ENCODE measurements around the gene SNCG. TPM values are rescaled to one million over a fixed set of nuclear protein-coding genes. Genes with fewer than 3 reads are reported as not detected.
A peak's percentile ranks its signal among the peaks of the same experiment; 100 is the strongest.
"Not testable (repeated sequence)": the region's sequence is repeated elsewhere in the genome, so short reads cannot be mapped to it uniquely, and the experiment has no call there.

Gene SNCG
- total and polyA plus RNA-seq, 2 donors, result 69.2 to 197 TPM

GRCh38 chr10:86969421-86970041 lies 11.1 kb downstream of the SNCG start:
- Histone ChIP-seq H3K36me3 (ENCODE audit: insufficient read depth) (no peaks in the 10 kb centered on the region), H3K4me3 (ENCODE audit: low read depth, low read length) (peak overlapping the region; percentile 59), H3K4me1 (ENCODE audit: insufficient read depth) (no peaks in the 10 kb centered on the region), H3K27ac (ENCODE audit: low read depth) (peak overlapping the region; percentile 96)
- 38% methylated on average over 8 of the region's 8 CpGs for WGBS
- DNase-seq (ENCODE audit: extremely low spot score), result no peak

GRCh38 chr10:86970162-86970981 lies 12.0 kb downstream of the SNCG start:
- WGBS, result 14% methylated on average over 30 of the region's 30 CpGs
- H3K4me1 ChIP-seq (ENCODE audit: insufficient read depth), result no peaks in the 10 kb centered on the region
- peak overlapping the region; percentile 59 for H3K4me3 ChIP-seq (ENCODE audit: low read depth, low read length)
- H3K36me3 ChIP-seq (ENCODE audit: insufficient read depth), result no peaks in the 10 kb centered on the region
- DNase-seq (ENCODE audit: extremely low spot score), result no peak
- peak overlapping the region; percentile 96 for H3K27ac ChIP-seq (ENCODE audit: low read depth)

- Histone ChIP-seq H3K27ac (ENCODE audit: low read depth) (peak overlapping the region; percentile 96), H3K4me1 (ENCODE audit: insufficient read depth) (no peaks in the 10 kb centered on the region), H3K36me3 (ENCODE audit: insufficient read depth) (no peaks in the 10 kb centered on the region), H3K4me3 (ENCODE audit: low read depth, low read length) (peak overlapping the region; percentile 59)
- no peak for DNase-seq (ENCODE audit: extremely low spot score)
- 0% methylated on average over 20 of the region's 20 CpGs for WGBS
Observed at GRCh38 chr10:86970982-86971231, 12.5 kb downstream of the SNCG start.

- no peak for DNase-seq (ENCODE audit: extremely low spot score)
Observed at GRCh38 chr10:86971232-86971991, 13.0 kb downstream of the SNCG start.

GRCh38 chr10:86972613-86973380 lies 14.4 kb downstream of the SNCG start:
- WGBS, result 93% methylated on average over 11 of the region's 11 CpGs
- Histone ChIP-seq H3K4me1 (ENCODE audit: insufficient read depth) (no peaks in the 10 kb centered on the region), H3K4me3 (ENCODE audit: low read depth, low read length) (no peak overlapping the region), H3K36me3 (ENCODE audit: insufficient read depth) (no peaks in the 10 kb centered on the region), H3K27ac (ENCODE audit: low read depth) (no peak overlapping the region)
- DNase-seq (ENCODE audit: extremely low spot score), result no peak

More at GRCh38 chr10:86971232-86971991, 13.0 kb downstream of the SNCG start:
- Histone ChIP-seq H3K36me3 (ENCODE audit: insufficient read depth) (no peaks in the 10 kb centered on the region), H3K4me3 (ENCODE audit: low read depth, low read length) (peak overlapping the region; percentile 59), H3K27ac (ENCODE audit: low read depth) (peak overlapping the region; percentile 81), H3K4me1 (ENCODE audit: insufficient read depth) (no peaks in the 10 kb centered on the region)
- WGBS, result 9% methylated on average over 66 of the region's 66 CpGs

GRCh38 chr10:86974484-86974883 lies 16.1 kb downstream of the SNCG start:
- Histone ChIP-seq H3K4me1 (ENCODE audit: insufficient read depth) (no peaks in the 10 kb centered on the region), H3K36me3 (ENCODE audit: insufficient read depth) (no peaks in the 10 kb centered on the region), H3K4me3 (ENCODE audit: low read depth, low read length) (no peak overlapping the region), H3K27ac (ENCODE audit: low read depth) (peak overlapping the region; percentile 3)
- DNase-seq (ENCODE audit: extremely low spot score), result no peak
- 75% methylated on average over 7 of the region's 7 CpGs for WGBS

- no peak overlapping the region for H3K4me3 ChIP-seq (ENCODE audit: low read depth, low read length)
- DNase-seq (ENCODE audit: extremely low spot score), result no peak
- H3K27ac ChIP-seq (ENCODE audit: low read depth), result no peak overlapping the region
- H3K36me3 ChIP-seq (ENCODE audit: insufficient read depth), result no peaks in the 10 kb centered on the region
- H3K4me1 ChIP-seq (ENCODE audit: insufficient read depth), result no peaks in the 10 kb centered on the region
- WGBS, result 89% methylated on average over 5 of the region's 5 CpGs
Observed at GRCh38 chr10:86976362-86977056, 18.1 kb downstream of the SNCG start.

- WGBS, result 84% methylated on average over 3 of the region's 3 CpGs
- not testable (repeated sequence) for DNase-seq (ENCODE audit: extremely low spot score)
Observed at GRCh38 chr10:86978457-86978856, 20.1 kb downstream of the SNCG start.

GRCh38 chr10:86979296-86979818 lies 21.0 kb downstream of the SNCG start:
- no peaks in the 10 kb centered on the region for H3K36me3 ChIP-seq (ENCODE audit: insufficient read depth)
- WGBS, result 93% methylated on average over 4 of the region's 4 CpGs
- no peaks in the 10 kb centered on the region for H3K4me1 ChIP-seq (ENCODE audit: insufficient read depth)
- no peak for DNase-seq (ENCODE audit: extremely low spot score)
- no peak overlapping the region for H3K4me3 ChIP-seq (ENCODE audit: low read depth, low read length)
- no peak overlapping the region for H3K27ac ChIP-seq (ENCODE audit: low read depth)

More at GRCh38 chr10:86978457-86978856, 20.1 kb downstream of the SNCG start:
- not testable (repeated sequence) for H3K4me3 ChIP-seq (ENCODE audit: low read depth, low read length); H3K4me1 ChIP-seq (ENCODE audit: insufficient read depth); H3K36me3 ChIP-seq (ENCODE audit: insufficient read depth); H3K27ac ChIP-seq (ENCODE audit: low read depth)

- no peak overlapping the region for H3K4me3 ChIP-seq (ENCODE audit: low read depth, low read length)
- H3K27ac ChIP-seq (ENCODE audit: low read depth), result no peak overlapping the region
- no peaks in the 10 kb centered on the region for H3K4me1 ChIP-seq (ENCODE audit: insufficient read depth)
- no peaks in the 10 kb centered on the region for H3K36me3 ChIP-seq (ENCODE audit: insufficient read depth)
- DNase-seq (ENCODE audit: extremely low spot score), result no peak
- 6% methylated on average over 3 of the region's 3 CpGs for WGBS
Observed at GRCh38 chr10:86979977-86980448, 21.6 kb downstream of the SNCG start.

GRCh38 chr10:86981020-86981419 lies 22.6 kb downstream of the SNCG start:
- H3K4me3 ChIP-seq (ENCODE audit: low read depth, low read length); DNase-seq (ENCODE audit: extremely low spot score); H3K4me1 ChIP-seq (ENCODE audit: insufficient read depth); H3K36me3 ChIP-seq (ENCODE audit: insufficient read depth); H3K27ac ChIP-seq (ENCODE audit: low read depth): not testable (repeated sequence)
- 82% methylated on average over 6 of the region's 6 CpGs for WGBS

- H3K27ac ChIP-seq (ENCODE audit: low read depth), result no peak overlapping the region
- H3K36me3 ChIP-seq (ENCODE audit: insufficient read depth), result no peaks in the 10 kb centered on the region
- H3K4me3 ChIP-seq (ENCODE audit: low read depth, low read length), result no peak overlapping the region
- 91% methylated on average over 5 of the region's 5 CpGs for WGBS
- DNase-seq (ENCODE audit: extremely low spot score), result no peak
- H3K4me1 ChIP-seq (ENCODE audit: insufficient read depth), result no peaks in the 10 kb centered on the region
Observed at GRCh38 chr10:86981716-86982115, 23.3 kb downstream of the SNCG start.

Data from urinary bladder (tissue), 4 donors.